HK-2 (cell line): ENCODE measurements around the gene C9.
"Not testable (repeated sequence)": the region's sequence is repeated elsewhere in the genome, so short reads cannot be mapped to it uniquely, and the experiment has no call there.

Experiments used
- DNase-seq: peaks from one replicate; pipeline ENCODE4 v3.0.0-alpha.2; 2018; ENCODE audit not compliant: unreplicated experiment

The C9 gene

GRCh38 chr5:39260095-39260494, 104.2 kb downstream of the C9 start:
- DNase-seq: no peak

- no peak for DNase-seq
These were observed 106.7 kb downstream of the C9 start for GRCh38 chr5:39257554-39257953.

GRCh38 chr5:39256477-39257235, 107.6 kb downstream of the C9 start:
- no peak for DNase-seq

- DNase-seq: no peak
These were observed 108.9 kb downstream of the C9 start for GRCh38 chr5:39255406-39255805.

GRCh38 chr5:39254671-39255070, 109.6 kb downstream of the C9 start:
- no peak for DNase-seq

GRCh38 chr5:39253196-39253595, 111.1 kb downstream of the C9 start:
- no peak for DNase-seq

- no peak for DNase-seq
These were observed 114.6 kb downstream of the C9 start for GRCh38 chr5:39249564-39250274.

GRCh38 chr5:39249069-39249468, 115.2 kb downstream of the C9 start:
- DNase-seq: no peak

- DNase-seq: no peak
These were observed 123.5 kb downstream of the C9 start for GRCh38 chr5:39240750-39241149.

- no peak for DNase-seq
These were observed 125.8 kb downstream of the C9 start for GRCh38 chr5:39238366-39239105.

- DNase-seq: no peak
These were observed 127.6 kb downstream of the C9 start for GRCh38 chr5:39236718-39237117.

- DNase-seq: no peak
These were observed 128.6 kb downstream of the C9 start for GRCh38 chr5:39235648-39236047.

- DNase-seq: not testable (repeated sequence)
These were observed 129.8 kb downstream of the C9 start for GRCh38 chr5:39234494-39234893.
